Stimulated activated CD4-positive, alpha-beta T cell treated with anti-CD3 and anti-CD28 coated beads, Interleukin-4, amount 100 ng/mL, for 1 hour (primary cell): ENCODE measurements around the gene SPACA4.
A peak's percentile ranks its signal among the peaks of the same experiment; 100 is the strongest.

ENCODE experiments used
- DNase-seq: peaks from one replicate; pipeline ENCODE4 v3.0.0-alpha.2; 2020

SPACA4 gene

DNA sequence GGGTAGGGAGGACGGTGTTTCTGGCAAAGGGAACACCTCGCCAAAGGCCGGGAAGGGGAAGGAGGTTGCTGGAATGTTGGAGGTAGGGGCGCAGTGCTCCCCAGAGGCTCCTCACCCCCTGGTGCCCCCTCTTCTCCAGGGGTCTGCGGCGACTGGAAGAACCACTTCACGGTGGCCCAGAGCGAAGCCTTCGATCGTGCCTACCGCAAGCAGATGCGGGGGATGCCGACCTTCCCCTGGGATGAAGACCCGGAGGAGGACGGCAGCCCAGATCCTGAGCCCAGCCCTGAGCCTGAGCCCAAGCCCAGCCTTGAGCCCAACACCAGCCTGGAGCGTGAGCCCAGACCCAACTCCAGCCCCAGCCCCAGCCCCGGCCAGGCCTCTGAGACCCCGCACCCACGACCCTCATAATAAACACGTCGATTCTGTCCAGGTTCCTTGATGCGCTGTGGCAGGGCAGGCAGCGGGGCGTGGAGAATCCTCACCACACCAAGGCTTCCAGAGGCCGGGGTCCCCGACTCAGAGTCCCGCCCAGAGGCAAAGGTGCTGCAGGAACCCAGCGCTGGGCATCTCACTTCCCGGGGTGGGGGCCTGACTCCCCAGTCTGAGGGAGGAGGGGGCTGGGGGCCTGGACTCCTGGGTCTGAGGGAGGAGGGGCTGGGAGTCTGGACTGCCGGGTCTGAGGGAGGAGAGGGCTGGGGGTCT is 7.4 kb upstream of the SPACA4 start:
- DNase-seq: no peak

DNA sequence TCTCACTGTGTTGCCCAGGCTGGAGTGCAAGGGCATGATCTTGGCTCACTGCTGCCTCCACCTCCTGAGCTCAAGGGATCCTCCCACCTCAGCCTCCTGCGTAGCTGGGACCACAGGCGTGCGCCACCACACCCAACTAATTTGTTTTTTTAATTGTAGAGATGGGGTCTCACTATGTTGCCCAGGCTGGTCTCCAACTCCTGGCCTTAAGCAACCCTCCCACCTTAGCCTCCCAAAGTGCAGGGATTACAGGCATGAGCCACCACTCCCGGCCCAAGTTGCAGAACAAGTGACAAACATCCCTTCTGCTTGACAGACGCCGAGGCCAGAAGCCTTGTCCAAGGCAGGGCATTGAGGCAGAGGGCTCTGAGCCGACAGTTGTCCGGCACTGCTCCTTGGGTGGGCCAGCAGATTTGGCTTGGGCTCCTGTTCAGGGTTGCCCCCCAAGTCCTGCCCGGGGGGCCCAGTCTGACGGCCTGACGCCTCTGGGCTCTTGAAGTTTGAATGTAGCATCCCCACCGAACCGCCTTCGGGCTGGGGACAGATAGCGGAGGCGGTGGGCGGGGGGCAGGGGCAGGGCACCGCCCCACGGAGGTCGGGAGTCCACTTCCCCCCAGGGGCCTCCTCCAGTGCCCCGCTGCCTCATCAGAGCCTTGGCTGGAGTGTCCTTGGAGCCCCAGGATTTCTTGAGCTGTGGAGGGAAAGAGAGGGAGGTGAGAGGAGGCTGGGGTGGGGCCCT is 5.7 kb upstream of the SPACA4 start:
- DNase-seq: no peak

DNA sequence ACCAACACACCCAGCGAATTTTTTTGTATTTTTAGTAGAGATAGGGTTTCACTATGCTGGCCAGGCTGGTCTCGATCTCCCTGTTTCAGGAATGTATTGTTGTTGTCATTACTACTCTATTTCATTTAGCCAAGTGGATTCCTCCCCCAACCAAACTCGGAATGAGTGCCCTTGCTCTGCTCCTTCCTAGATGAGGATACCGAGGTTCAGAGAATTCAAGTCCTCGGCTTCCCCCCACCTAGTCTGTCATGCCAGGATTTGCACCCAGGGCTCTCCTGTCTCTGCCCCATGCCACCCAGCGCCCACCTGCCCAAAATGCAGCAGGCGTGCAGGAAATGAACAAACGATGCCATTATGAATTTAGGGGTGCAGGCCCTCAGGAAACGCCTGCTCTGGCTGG is 3.5 kb upstream of the SPACA4 start:
- no peak for DNase-seq

DNA sequence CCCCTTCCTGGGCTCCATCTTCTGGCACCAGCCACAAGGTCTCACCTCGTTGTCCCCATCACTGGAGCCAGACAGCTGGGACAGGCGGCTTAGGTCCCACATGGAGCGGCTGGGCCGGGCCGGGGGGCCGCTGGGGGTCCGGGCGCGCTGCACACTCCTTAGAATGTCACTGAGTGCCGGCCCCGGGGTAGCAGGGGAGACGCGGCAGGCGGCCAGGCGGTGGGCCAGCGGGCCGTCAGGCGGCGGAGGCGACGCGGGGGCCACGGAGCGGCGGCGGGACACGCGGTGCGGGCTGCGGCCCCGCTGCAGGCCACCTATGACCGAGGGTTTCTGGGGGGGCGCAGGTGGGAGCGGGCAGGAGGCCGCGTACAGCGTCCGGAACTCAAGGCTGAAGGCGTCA is 3.1 kb upstream of the SPACA4 start:
- DNase-seq: no peak

DNA sequence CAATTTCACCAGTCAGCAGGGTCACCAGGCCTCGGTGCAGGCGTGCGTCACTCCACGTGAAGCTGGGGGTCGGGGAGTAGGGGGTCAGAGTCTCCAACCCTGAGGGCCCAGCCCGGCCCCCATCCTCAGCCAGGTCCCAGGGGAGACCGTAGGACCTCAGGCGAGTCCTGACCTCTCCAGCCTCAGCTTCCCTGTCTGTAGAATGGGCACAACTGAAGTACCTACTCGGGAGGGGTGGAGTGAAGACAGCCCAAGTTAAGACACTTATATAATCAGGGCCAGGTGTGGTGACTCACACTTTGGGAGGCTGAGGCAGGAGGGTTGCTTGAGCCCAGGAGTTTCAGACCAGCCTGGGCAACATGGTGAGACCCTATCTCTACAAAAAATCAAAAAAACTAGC is 2.7 kb upstream of the SPACA4 start:
- DNase-seq: no peak

DNA sequence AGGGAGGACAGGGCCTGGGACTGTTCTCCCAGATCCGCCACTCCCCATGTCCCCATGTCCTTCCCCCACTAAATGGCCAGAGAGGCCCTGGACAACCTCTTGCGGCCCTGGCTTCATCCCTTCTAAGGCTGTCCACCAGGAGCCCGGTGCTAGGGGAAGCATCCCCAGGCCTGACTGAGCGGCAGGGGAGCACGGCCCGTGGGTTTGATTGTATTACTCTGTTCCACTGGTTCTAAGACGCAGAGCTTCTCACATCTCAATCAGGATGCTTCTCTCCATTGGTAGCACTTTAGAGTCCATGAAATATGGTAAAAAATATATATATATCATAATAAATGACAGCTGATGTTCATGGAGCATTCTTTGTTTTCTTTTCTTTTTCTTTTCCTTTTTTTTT is 815 bp downstream of the SPACA4 start:
- DNase-seq: no peak

DNA sequence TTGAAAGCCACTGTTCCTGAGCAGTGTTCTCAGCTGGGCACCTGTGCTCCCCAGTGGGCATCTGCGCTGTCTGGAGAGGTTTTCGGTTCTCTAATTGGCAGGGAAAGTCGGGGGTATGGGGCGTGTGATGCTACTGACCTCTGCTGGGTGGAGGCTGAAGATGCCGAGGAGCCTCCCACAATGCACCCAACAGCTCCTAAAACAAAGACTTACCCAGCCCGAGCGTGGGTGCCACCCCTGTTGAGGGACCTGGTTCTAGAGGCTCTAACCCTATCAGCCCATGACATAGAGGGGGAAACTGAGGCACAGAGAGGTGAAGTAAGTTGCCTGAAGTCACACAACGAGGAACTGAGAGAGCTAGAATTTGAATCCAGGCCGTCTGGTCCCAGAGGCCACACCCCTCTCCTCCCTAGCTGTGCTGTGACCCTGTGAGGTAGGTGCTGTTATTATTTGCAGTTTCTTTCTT is 2.3 kb downstream of the SPACA4 start:
- DNase-seq: peak; percentile 38

DNA sequence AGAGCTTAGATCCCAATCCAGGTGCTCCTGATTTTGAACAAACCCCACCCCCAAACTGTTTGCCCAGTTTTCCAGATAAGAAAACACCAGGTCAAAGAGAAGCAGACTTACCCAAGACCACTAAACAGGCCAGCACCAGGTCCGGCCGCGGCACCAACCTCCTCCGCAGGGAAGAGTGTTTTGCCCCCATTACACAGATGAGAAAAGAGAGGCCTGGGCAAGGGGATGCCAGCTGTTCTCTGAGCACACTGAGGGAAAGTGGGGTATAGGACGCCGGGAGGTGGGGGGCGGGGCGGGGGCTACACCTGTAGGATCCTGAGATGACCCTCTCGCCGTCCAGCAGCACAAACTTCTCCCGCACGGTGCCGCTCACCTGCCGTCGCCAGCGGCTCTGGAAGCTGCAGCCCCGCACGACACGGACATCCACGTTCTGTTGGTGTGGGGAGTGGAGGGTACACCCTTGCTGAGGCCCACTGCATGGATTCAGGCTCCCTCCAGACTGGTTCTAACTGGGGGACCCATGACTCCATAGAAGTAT is 3.1 kb downstream of the SPACA4 start:
- DNase-seq: no peak

DNA sequence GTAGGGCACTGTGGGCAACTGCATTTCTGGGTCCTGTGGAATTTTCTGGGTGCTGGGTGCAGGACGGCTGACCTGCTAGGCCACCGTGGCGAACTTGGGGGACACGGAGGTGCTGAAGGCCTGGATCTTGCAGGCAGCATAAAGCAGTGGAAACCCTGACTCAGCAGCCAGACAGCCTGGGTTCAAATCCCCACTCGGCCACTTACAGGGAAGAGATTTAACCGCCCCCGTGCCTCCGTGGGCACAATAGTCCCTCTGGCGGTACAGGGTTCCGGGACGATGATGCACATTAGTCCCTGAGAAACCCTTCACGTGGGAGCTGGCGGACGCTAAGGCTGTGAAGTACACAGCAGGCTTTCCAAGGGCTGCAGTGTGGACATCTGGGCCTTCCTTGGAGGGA is 5.3 kb downstream of the SPACA4 start:
- DNase-seq: no peak

DNA sequence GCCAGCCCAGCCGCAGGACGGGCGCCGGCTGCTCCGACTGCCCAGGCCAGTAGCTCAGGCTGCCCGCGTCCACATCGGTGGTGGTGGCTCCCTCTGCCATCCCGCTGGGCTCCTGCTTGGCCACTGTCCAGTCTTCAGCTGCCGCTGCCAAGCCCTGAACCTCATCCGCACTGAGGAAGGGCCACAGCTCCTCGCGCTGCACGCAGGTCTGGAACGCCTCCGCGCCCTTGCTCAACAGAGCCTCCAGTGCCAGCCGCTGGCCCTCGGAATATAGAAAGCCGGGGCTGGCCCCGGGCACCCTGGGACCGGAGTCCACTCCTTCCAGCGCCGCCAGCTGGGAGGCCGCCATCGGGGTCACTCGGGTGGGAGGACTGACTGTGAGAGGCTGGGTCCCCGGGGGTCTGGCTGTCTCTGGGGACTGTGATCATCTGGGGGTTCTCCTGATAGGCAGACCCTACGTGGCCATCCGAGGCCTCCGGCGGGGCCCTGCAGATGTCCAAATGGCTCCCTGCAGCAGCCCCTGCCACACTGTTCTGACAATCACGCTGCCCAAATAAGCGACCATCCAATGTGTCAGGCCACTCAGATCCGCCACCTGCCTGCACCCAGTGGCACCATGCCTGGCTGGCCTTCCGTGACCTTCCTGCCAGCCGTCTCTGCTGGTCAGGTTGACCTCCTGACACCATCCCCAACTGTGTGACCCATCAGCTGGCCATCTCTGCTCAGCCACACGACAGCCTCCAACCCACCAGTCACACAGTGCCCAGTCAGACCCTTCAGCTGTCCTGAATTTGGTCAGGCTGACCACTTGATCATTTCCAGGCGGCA is 6.7 kb downstream of the SPACA4 start:
- DNase-seq: no peak

DNA sequence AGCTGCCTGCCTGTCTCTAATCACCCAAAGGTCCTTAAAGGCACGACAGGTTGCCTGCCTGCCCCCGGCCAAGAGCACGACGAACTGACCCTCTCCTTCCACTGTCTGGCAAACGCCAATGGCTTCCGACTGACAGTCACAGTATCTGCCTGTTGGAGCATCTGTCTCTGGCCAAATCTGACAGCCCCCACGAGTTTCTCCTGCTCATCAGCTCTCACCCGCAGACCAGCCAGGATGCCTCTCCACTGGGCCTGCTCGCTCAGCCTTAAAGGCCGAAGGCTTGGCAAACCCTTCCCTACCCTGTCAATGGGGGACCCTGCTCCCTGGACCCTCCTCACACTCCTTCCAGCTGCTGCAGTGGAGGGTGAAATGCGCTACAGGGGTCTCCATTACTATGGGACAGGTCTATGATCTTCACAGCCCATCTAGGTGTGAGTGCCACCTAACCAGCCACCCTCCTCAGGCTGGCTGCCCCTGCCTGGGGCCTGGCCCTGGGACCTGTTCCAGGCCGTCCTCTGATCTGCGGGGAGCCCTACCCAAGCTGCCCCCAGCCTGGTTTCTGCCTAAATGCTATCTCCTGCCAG is 7.4 kb downstream of the SPACA4 start:
- no peak for DNase-seq

DNA sequence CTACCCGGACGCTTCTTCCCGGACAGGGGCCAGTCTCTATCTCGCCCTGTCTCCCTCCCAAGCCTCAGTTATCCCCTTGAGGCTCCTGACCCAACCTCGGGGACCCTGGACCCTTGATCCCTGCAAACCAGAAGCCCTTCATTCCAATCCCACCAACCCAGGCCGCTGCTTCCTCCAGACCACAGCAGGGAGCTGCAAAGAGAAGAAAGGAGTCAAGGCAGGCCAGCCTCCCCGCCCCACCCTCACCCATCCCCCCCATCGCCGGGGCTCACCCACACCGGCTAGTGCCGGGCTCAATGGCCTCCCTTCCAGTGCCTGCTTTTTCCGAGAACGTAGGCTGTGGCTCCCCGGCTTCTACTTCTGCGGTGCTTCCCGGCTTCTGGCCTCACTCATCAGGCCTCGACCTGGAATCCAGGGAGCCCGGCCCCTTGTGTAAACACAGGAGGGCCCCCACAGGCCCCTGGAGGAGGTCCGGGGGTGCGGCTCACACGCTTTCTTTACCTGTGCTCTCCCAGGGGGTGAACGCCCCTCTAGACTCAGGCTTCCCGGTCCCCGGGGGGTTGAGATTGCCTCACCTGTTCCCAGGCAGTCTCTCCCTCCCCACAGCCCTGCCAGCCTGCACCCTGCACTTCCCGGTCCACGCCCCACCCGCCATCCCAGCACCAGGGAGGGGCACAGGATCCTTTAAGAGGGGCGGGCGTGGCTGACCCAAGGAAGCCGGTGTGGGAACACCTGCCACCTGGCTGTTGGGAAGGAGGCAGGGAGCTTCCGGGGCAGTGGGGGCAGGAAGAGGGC is 8.1 kb downstream of the SPACA4 start, which contains the start of gene FAM83E:
TSS of gene FAM83E (minus strand) at position 641 of the 795 bp plus-strand sequence. CDS start 1,704 bp downstream, outside the sequence.
- DNase-seq: no peak

DNA sequence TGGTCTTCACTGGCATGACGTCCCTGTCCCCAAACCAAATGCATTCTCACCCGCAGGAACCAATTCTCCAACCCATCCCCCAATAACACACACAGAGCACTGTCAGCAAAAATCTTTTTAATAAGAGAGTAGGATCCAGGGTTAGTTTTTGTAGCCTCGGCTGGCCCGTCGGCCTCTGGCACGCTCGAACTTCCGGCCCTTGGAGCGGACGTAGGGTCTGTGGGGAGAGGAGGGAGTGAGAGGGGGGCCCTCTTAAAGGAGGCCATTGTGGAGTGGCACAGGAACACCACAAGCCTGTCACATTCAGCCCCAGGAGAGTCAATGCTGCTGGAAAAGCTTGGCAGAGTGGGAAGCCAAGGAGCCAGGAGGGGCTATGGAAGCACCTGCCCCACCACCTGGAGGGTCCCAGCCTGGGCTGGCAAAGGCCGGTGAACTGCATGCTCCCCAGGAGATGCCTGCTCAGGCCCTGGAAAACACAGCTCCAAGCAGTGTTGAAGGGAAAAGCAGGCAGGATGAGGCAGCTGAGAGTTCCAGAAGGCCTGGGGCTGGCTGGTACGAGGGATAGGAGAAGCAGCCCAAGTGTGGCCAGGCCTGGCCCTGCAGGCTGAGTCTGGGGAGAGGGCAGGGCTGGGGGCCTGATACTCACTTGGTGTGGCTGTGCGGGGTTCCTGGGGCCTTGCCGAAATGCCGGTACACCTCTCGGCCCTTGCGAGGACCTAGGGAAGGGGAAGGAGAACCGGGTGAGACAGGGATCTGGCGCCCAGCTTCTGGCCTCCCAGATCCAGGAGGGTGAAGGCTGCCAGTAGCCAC is 8.9 kb downstream of the SPACA4 start:
- no peak for DNase-seq

DNA sequence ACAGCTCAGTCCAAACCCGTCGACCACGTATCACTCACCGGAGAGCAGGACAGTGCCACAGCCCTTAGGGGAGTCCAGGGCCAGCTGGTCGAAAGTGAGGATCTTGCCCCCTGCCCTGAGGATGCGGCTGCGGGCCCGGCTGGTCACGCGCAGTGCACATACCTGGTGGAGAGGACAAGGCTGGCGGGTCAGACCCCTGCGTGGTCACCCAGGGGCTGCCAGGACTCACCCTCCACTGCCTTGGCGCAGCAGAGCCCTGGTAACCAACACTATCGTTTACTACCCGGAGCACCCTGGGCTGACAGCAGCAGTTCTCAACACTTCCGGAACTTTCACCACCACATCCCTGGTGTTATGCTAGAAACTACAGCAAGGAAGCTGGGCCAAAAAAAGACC is 9.5 kb downstream of the SPACA4 start:
- no peak for DNase-seq

DNA sequence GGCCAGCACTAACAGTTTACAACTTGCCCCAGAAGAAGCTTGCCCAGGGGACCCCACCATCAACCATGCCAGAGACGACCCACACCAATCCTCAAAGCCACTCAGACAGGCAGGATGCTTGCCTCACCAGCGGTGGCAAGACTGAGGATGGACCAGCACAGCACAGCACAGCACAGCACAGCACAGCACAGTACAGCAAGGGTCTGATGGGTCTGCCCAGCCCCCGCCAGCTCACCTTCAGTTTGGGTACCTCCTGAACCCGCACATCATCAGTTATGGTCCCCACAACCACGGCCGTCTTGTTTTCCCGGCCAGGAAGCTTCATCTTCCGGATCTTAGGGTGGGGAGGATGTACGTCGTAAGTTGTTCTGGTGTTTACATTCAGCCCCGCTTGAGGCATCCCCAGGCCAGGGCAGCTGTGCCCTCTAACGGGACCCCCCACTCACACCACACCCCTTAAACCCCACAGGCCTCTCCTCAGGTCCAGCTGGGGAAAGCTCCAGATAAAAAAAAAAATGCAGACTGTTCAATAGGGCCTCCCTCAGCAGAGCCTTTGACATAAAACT is 10.0 kb downstream of the SPACA4 start:
- no peak for DNase-seq

DNA sequence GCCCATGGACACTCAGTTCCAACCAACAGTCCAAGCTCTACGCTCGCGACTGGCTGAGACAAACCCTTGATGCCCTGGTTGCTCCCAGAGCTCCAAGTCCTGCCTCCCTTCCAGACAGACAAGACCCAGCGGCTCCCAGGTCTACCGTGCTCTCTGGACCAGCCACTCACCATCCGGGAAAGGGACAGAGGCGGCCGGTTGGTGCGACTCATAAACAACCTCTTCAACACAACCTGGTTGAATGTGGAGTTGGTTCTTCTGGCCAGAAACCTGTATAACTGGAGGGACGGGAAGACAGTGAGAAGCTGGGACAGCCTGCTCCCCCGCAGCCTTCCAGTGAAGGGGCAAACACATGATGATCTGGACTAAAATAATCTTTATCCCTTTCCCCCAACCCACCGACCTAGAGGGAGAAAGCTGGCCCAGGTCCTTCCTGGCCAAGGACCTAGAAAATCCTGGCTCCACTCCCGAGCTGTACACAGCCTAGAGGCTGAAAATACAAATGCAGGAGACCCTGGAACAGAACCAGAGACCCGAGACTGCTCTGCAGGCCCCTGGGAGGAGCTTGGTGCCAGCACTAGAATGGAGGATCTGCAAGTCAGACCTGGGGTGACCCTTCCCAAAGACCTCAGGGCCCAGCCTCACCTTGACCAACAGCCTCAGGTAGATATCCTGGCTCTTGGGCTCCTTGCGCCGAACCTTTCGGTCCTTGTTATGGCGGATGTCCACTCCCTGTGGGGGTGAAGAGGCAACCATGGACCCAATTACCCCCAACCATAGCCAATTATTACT is 10.8 kb downstream of the SPACA4 start:
- DNase-seq: no peak

DNA sequence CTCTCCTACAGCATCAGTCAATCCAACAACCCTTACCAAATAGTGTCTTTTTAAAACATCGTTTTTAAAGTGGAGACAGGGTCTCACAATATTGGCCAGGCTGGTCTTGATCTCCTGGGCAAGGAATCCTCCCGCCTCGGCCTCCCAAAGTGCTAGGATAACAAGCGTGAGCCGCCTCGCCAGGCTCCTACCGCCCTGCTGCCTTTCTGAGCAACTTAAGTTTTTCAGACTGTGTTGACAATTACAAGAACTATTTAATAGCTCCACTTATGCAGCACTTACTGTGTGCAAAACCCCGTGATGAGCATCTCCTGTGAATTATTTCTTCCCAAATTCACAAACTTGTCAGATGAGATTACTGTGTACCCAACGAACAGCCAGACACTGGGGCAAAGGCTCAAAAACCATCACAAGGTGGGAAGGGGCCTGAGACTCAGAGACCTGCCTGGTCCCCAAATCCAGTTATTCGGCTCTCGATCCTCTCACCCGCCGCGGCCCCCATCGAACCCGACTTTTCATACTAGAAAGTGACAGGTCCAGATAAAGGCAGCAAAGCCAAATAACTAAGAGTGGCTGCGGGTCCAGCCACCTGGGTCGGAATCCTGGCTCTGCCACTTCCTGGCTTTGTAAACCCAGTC is 11.9 kb downstream of the SPACA4 start:
- peak; percentile 42 for DNase-seq

DNA sequence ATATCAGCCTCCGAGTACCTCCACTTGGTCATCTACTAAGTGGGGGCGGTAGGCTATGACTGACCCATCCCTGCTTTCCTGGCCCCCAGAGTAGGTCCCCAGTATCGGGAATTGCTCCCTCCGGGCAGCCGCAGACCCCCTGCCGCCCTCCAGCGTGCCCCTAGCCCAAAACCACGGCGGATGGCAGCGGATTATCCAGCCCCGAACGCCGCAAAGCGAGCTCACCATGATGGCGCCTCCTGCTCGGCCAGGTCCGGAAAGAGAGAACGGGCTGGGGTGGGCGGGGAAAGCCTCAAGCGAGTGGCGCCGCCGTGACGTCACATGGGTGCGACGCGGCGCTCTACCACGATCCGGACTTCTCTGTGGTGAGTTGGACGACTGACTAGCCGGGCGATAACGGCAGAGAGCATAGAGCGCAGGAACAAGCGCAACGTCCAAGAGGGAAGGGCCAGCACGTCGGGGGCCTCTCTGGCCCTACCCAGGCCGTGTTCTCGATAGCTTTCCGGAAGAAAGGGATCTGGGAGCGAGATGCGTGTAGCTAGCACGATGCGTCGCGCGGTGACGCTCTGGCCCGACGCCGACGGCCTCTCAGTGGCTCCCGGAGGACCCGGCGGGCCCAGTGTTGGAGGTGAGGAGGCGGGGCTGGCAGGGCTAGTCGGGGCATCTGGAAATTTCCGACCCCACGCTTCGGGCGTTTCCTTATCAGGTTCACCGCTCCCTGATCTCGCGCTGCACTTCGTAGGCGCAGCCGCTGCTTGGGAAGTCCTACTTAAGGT is 12.6 kb downstream of the SPACA4 start, which contains the start of the genes RPL18 and SPHK2:
TSS of gene RPL18 (minus strand) at position 263 of the 776 bp plus-strand sequence. CDS start at position 228, 35 bp downstream.
TSS of gene SPHK2 (plus strand) at position 591 of the 776 bp plus-strand sequence. CDS start 1,009 bp downstream, outside the sequence.
- peak; percentile 94 for DNase-seq
